ENCODE data around the gene CLMP.
"Not testable (repeated sequence)": the region's sequence is repeated elsewhere in the genome, so short reads cannot be mapped to it uniquely, and the experiment has no call there.

CLMP gene

GRCh38 chr11:123082977-123083376 is 112.1 kb downstream of the CLMP start:
- no peak for DNase-seq (ENCODE audit: low read depth)

- no peak for DNase-seq (ENCODE audit: low read depth)
These were observed 115.0 kb downstream of the CLMP start for GRCh38 chr11:123080015-123080414.

- DNase-seq (ENCODE audit: low read depth): no peak
These were observed 118.6 kb downstream of the CLMP start for GRCh38 chr11:123076484-123076883.

- no peak for DNase-seq (ENCODE audit: low read depth)
These were observed 121.5 kb downstream of the CLMP start for GRCh38 chr11:123073343-123074057.

GRCh38 chr11:123072762-123073161 is 122.3 kb downstream of the CLMP start:
- DNase-seq (ENCODE audit: low read depth): no peak

GRCh38 chr11:123072332-123072761 is 122.7 kb downstream of the CLMP start:
- no peak for DNase-seq (ENCODE audit: low read depth)

- DNase-seq (ENCODE audit: low read depth): no peak
These were observed 124.9 kb downstream of the CLMP start for GRCh38 chr11:123069908-123070821.

- no peak for DNase-seq (ENCODE audit: low read depth)
These were observed 129.4 kb downstream of the CLMP start for GRCh38 chr11:123065621-123066020.

GRCh38 chr11:123063826-123064657 is 131.0 kb downstream of the CLMP start:
- no peak for DNase-seq (ENCODE audit: low read depth)

- DNase-seq (ENCODE audit: low read depth): no peak
These were observed 131.9 kb downstream of the CLMP start for GRCh38 chr11:123062892-123063825.

GRCh38 chr11:123062158-123062891 is 132.7 kb downstream of the CLMP start:
- peak; percentile 100 for DNase-seq (ENCODE audit: low read depth)

- DNase-seq (ENCODE audit: low read depth): peak; percentile 46
These were observed 133.5 kb downstream of the CLMP start, which contains the start of gene HSPA8 for GRCh38 chr11:123061403-123062157. Gene HSPA8, minus strand, starts transcription at chr11:123062136. Its CDS starts 812 bp downstream, at chr11:123061324.

GRCh38 chr11:123060277-123061000 is 134.6 kb downstream of the CLMP start:
- DNase-seq (ENCODE audit: low read depth): no peak

- not testable (repeated sequence) for DNase-seq (ENCODE audit: low read depth)
These were observed 135.8 kb downstream of the CLMP start for GRCh38 chr11:123059041-123059920.

GRCh38 chr11:123057661-123058305 is 137.3 kb downstream of the CLMP start:
- DNase-seq (ENCODE audit: low read depth): no peak

GRCh38 chr11:123056835-123057491 is 138.1 kb downstream of the CLMP start:
- DNase-seq (ENCODE audit: low read depth): no peak

Data from stimulated activated CD8-positive, alpha-beta memory T cell treated with anti-CD3 and anti-CD28 coated beads, Interleukin-12 subunit alpha, Interleukin-12 subunit beta, amount 100 ng/mL, for 4 hours (primary cell).